D721Med (cell line): ENCODE results near the gene HPS1.
A peak's percentile ranks its signal among the peaks of the same experiment; 100 is the strongest.

ENCODE experiments used
- DNase-seq: peaks from one replicate; pipeline ENCODE4 v3.0.0; 2011; ENCODE audit warnings: low spot score; ENCODE audit not compliant: insufficient read length
- FAIRE-seq: peaks from 2 replicates; lab custom pipeline; 2011; peaks lifted over from hg19 to GRCh38; lab: Jason Lieb, UNC
- CTCF ChIP-seq: IDR thresholded peaks from 2 replicates; pipeline ENCODE4 v1.5.1; 2012; ENCODE audit warnings: mild to moderate bottlenecking, control low read depth; ENCODE audit not compliant: insufficient read depth; ENCODE audit errors: missing control alignments

HPS1 gene

GRCh38 chr10:98432330-98432729 lies 14.4 kb downstream of the HPS1 start:
- no peak for TF ChIP-seq CTCF
- FAIRE-seq = no peak

DNA sequence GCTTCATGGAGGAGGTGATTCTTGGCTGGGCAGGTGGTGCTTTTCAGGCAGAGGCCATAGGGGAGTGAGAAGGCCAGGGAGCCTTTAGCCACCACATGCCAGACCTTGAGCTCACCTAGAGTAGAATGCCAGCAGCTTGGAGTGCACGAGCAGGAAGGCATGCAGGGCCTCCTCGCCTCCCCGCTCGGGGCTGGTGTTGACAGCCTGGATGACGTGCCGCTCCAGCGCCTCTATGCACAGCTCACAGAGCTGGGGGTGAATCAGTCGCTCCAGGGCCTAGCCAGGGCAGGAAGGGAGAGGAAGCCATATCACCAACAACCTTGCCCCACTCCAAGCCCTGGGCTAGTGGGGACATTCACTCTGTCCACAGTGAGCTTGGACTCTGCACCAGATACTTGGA lies 15.7 kb downstream of the HPS1 start:
- no peak for TF ChIP-seq CTCF
- no peak for FAIRE-seq
- no peak for DNase-seq

More at GRCh38 chr10:98432330-98432729, 14.4 kb downstream of the HPS1 start:
- DNase-seq = no peak

GRCh38 chr10:98430427-98430826 lies 16.3 kb downstream of the HPS1 start:
- DNase-seq (no peak), FAIRE-seq (no peak)
- no peak for TF ChIP-seq CTCF

DNA sequence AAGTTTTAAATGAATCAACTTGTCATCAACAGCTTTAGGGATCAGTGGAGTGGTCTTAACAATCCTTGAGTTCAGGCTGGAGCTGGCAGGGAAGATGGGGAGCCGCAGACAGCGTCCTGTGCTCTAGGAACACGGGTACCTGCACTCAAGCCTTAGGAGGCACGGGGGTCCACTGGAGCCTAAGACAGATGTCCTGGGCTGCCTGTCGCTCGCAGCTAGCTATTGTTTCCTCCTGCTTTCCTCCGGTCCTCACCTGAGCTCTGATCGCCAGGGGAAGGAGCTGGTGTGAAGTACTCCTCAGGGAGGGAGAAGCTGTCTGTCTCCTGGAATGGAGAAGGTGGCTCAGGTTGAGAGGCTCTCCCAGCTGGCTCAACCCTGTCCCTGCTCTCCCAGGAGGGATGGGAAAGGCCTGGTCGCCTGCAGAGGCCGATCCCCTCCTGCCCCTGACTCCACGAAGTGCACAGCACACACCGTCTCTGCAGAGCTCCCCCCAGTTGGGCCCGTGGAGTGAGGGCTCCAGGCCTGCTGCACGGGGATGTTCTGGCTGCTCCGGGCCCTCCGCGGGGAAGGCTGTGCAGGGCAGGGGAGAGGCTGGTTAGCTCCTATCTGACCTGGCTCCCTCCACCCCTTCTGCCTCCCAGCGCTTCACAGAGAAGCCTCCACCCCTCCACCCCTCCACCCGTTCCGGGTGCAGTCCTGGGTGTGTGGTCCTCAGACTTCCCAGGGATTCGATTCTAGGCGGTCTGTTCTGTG lies 17.2 kb downstream of the HPS1 start:
- no peak for DNase-seq
- no peak for FAIRE-seq
- no peak for TF ChIP-seq CTCF

DNA sequence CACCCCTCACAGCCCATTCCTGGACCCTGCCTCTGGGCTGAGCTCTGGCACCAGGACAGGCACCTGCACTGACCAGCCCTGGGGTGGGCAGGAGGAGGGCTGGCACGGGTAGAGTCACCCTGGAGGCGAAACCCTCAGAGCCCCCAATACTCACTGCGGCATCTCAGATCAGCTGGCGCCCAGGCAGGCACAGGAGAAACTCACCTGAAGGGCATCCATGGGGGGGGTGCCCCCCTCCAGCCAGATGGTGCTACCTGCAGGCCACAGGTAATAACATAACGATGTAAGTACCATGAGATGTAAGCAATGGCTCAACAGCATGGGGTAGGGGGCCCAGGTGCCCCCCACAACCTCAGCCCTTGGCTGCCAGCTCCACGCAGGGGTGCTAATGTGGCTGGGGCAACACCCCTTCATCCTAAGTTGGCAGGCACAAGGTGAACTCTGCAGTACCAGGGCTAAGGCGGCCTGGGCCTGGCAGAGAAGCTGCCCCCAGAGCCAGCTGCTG lies 19.7 kb downstream of the HPS1 start:
- no peak for DNase-seq
- FAIRE-seq = no peak
- no peak for TF ChIP-seq CTCF

GRCh38 chr10:98425511-98426352 lies 21.0 kb downstream of the HPS1 start:
- peak; percentile 51 for DNase-seq
- no peak for FAIRE-seq
- peak; percentile 72 for TF ChIP-seq CTCF
